Measurements from ENCODE around the gene NEURL3. TPM values are rescaled to one million over a fixed set of nuclear protein-coding genes. Genes with fewer than 3 reads are reported as not detected.
"Not testable (repeated sequence)": the region's sequence is repeated elsewhere in the genome, so short reads cannot be mapped to it uniquely, and the experiment has no call there.

NEURL3 gene
- total and polyA plus RNA-seq, 2 of the 4 experiments (the other 2 are of a cell fraction) = not detected

GRCh38 chr2:96499061-96499960 lies 5.8 kb downstream of the NEURL3 start (continued):
- no peak for TF ChIP-seq CEBPB (IDR thresholded peaks at IDR 0.05; ENCODE audit: low read depth, low read length)

GRCh38 chr2:96498611-96499010 lies 6.5 kb downstream of the NEURL3 start:
- H2BK5ac ChIP-seq (ENCODE audit: low read depth, low read length, poor library complexity, severe bottlenecking); H3K4ac ChIP-seq (ENCODE audit: low read depth, low read length); H2BK15ac ChIP-seq (ENCODE audit: low read depth, low read length); H3K14ac ChIP-seq (replicated peaks; ENCODE audit: low read depth, low read length); H2BK120ac ChIP-seq (ENCODE audit: low read depth, low read length); H2AFZ ChIP-seq (replicated peaks; ENCODE audit: low read length, poor library complexity); ATAC-seq (ENCODE audit: low read depth); H4K20me1 ChIP-seq (ENCODE audit: insufficient read depth, low read length); H3K9me3 ChIP-seq (ENCODE audit: control insufficient read depth, insufficient read depth, low read length); in situ Hi-C loops (cut with MboI; ENCODE audit: low sequenced_read_pairs); H2AK5ac ChIP-seq (ENCODE audit: low read depth, low read length); H3K18ac ChIP-seq (ENCODE audit: low read depth, low read length); H3K4me1 ChIP-seq (ENCODE audit: control insufficient read depth, insufficient read depth, low read length); H4K91ac ChIP-seq (ENCODE audit: insufficient read depth, low read depth, low read length); H4K5ac ChIP-seq (ENCODE audit: low read depth, low read length); H2AK9ac ChIP-seq (replicated peaks; ENCODE audit: low read depth, low read length, poor library complexity); H3K4me3 ChIP-seq (ENCODE audit: insufficient read depth, low read depth, low read length); CTCF ChIA-PET; H3K27ac ChIP-seq (ENCODE audit: insufficient read depth, low read length); H3K79me1 ChIP-seq (ENCODE audit: low read depth in 1 of 2, low read length in 2 of 2); H3K9me1 ChIP-seq (ENCODE audit: insufficient read depth, low read length); H4K8ac ChIP-seq (ENCODE audit: low read depth in 2 of 2, low read length in 2 of 2); H2BK20ac ChIP-seq (ENCODE audit: low read depth, low read length); H3K36me3 ChIP-seq (ENCODE audit: control insufficient read depth, insufficient read depth, low read length); H3K9ac ChIP-seq (ENCODE audit: low read depth, low read length); H3K56ac ChIP-seq (ENCODE audit: extremely low read depth, insufficient read depth, low read length); H3K23ac ChIP-seq (ENCODE audit: low read depth, low read length); DNase-seq; BruUV-seq (replicated peaks); intact Hi-C loops (cut with micrococcal nuclease); dilution Hi-C loops (cut with HindIII; ENCODE audit: low sequenced_read_pairs, unreplicated experiment); H3K4me2 ChIP-seq (ENCODE audit: low read depth, low read length): not testable (repeated sequence)
- peaks cover 69% of the 10 kb centered on the region for H3K27me3 ChIP-seq (ENCODE audit: control insufficient read depth, insufficient read depth, low read length)
- POLR2A ChIA-PET (ENCODE audit: unreplicated experiment) = interaction anchor here (0.6 kb wide), 1 partner anchor 98 kb away, joined by 9 read pairs; no protein-coding TSS in a partner anchor
- no CpG with 5 or more reads among the region's 6 CpGs for WGBS, 2 experiments (ENCODE audit: extremely low coverage in 2 of 2, insufficient read length in 1 of 2)
